Mesothelial cell of epicardium (in vitro differentiated cells): Measurements from ENCODE around the gene HELB. TPM values are rescaled to one million over a fixed set of nuclear protein-coding genes. Genes with fewer than 3 reads are reported as not detected.
A peak's percentile ranks its signal among the peaks of the same experiment; 100 is the strongest.

Source experiments
- DNase-seq, 2 experiments: peaks; one replicate each; pipeline ENCODE4 v3.0.0; 2021; ENCODE audit warnings: low spot score in 2 of 2; ENCODE audit not compliant: unreplicated experiment in 2 of 2
- H3K27ac Mint-ChIP-seq: 2 replicates; pipeline ENCODE4 v1.8.0; 2021; ENCODE audit warnings: mixed read lengths
- H3K27me3 Mint-ChIP-seq: 2 replicates; pipeline ENCODE4 v1.8.0; 2021; ENCODE audit warnings: low read depth, mixed read lengths
- H3K36me3 Mint-ChIP-seq: 2 replicates; pipeline ENCODE4 v1.8.0; 2021; ENCODE audit warnings: mixed read lengths
- H3K4me1 Mint-ChIP-seq: 2 replicates; pipeline ENCODE4 v1.8.0; 2021; ENCODE audit warnings: mixed read lengths
- H3K4me3 Mint-ChIP-seq: 2 replicates; pipeline ENCODE4 v1.8.0; 2021; ENCODE audit warnings: mild to moderate bottlenecking, moderate library complexity, mixed read lengths
- H3K9me3 Mint-ChIP-seq: 2 replicates; pipeline ENCODE4 v1.8.0; 2021; ENCODE audit warnings: mixed read lengths
- CTCF ChIP-seq: fragments of 200-600 bp; sonication (generic); IDR thresholded peaks from one replicate; pipeline ENCODE4 v1.5.0; 2021; ENCODE audit warnings: antibody characterized with exemption; ENCODE audit not compliant: unreplicated experiment
- total RNA-seq: library from RNA; stranded (reverse); gene quantifications from 3 replicates; pipeline ENCODE4 v1.2.1, GENCODE V29; 2021

HELB gene
- total RNA-seq, 1 donor from 2014 or later, result 12.3 TPM

GRCh38 chr12:66268562-66268961, 33.7 kb upstream of the HELB start:
- no peak for DNase-seq
- H3K9me3 Mint-ChIP-seq, result no peaks in the 10 kb centered on the region
- H3K27me3 Mint-ChIP-seq, result peaks cover 2% of the 10 kb centered on the region
- TF ChIP-seq CTCF, result no peak
- no peaks in the 10 kb centered on the region for H3K36me3 Mint-ChIP-seq
- H3K4me3 Mint-ChIP-seq, result no peak overlapping the region
- H3K4me1 Mint-ChIP-seq, result no peaks in the 10 kb centered on the region
- no peak overlapping the region for H3K27ac Mint-ChIP-seq

GRCh38 chr12:66269142-66269541, 33.2 kb upstream of the HELB start:
- no peaks in the 10 kb centered on the region for H3K27me3 Mint-ChIP-seq
- no peaks in the 10 kb centered on the region for H3K36me3 Mint-ChIP-seq
- TF ChIP-seq CTCF, result no peak
- H3K4me3 Mint-ChIP-seq, result no peak overlapping the region
- no peaks in the 10 kb centered on the region for H3K9me3 Mint-ChIP-seq
- DNase-seq, result no peak
- no peak overlapping the region for H3K27ac Mint-ChIP-seq
- no peaks in the 10 kb centered on the region for H3K4me1 Mint-ChIP-seq

GRCh38 chr12:66269757-66270383, 32.4 kb upstream of the HELB start:
- no peak overlapping the region for H3K27ac Mint-ChIP-seq
- peak; percentile 58 for TF ChIP-seq CTCF
- DNase-seq, result no peak
- H3K27me3 Mint-ChIP-seq, result no peaks in the 10 kb centered on the region
- no peaks in the 10 kb centered on the region for H3K4me1 Mint-ChIP-seq
- H3K9me3 Mint-ChIP-seq, result no peaks in the 10 kb centered on the region
- no peaks in the 10 kb centered on the region for H3K36me3 Mint-ChIP-seq
- H3K4me3 Mint-ChIP-seq, result no peak overlapping the region

GRCh38 chr12:66270613-66271012, 31.7 kb upstream of the HELB start:
- no peaks in the 10 kb centered on the region for H3K36me3 Mint-ChIP-seq
- H3K4me3 Mint-ChIP-seq, result no peak overlapping the region
- no peaks in the 10 kb centered on the region for H3K27me3 Mint-ChIP-seq
- H3K4me1 Mint-ChIP-seq, result no peaks in the 10 kb centered on the region
- DNase-seq, result no peak
- TF ChIP-seq CTCF, result no peak
- no peak overlapping the region for H3K27ac Mint-ChIP-seq
- H3K9me3 Mint-ChIP-seq, result no peaks in the 10 kb centered on the region

GRCh38 chr12:66272650-66273049, 29.6 kb upstream of the HELB start:
- no peaks in the 10 kb centered on the region for H3K36me3 Mint-ChIP-seq
- no peaks in the 10 kb centered on the region for H3K4me1 Mint-ChIP-seq
- peaks cover 6% of the 10 kb centered on the region for H3K27me3 Mint-ChIP-seq
- no peak for DNase-seq
- H3K27ac Mint-ChIP-seq, result no peak overlapping the region
- TF ChIP-seq CTCF, result no peak
- no peaks in the 10 kb centered on the region for H3K9me3 Mint-ChIP-seq
- H3K4me3 Mint-ChIP-seq, result no peak overlapping the region

- TF ChIP-seq CTCF, result no peak
- Mint-ChIP-seq H3K4me3 (no peak overlapping the region), H3K4me1 (no peaks in the 10 kb centered on the region), H3K27ac (no peak overlapping the region), H3K27me3 (peaks cover 11% of the 10 kb centered on the region), H3K9me3 (no peaks in the 10 kb centered on the region), H3K36me3 (no peaks in the 10 kb centered on the region)
- DNase-seq, result no peak
Measured at GRCh38 chr12:66273147-66273546, 29.1 kb upstream of the HELB start.
